ENCODE results near the gene ORC4. TPM values are rescaled to one million over a fixed set of nuclear protein-coding genes. Genes with fewer than 3 reads are reported as not detected.
A peak's percentile ranks its signal among the peaks of the same experiment; 100 is the strongest.

The ORC4 gene
- total RNA-seq, 1 experiment from 2014 or later: 95.1 TPM

- DNase-seq (ENCODE audit: low spot score): no peak
These were observed 86.6 kb downstream of the ORC4 start for GRCh38 chr2:147933931-147934330.

- DNase-seq (ENCODE audit: low spot score): no peak
These were observed 93.4 kb downstream of the ORC4 start for GRCh38 chr2:147927053-147927588.

- DNase-seq (ENCODE audit: low spot score): no peak
These were observed 94.7 kb downstream of the ORC4 start for GRCh38 chr2:147925886-147926285.

GRCh38 chr2:147924647-147925046 lies 95.9 kb downstream of the ORC4 start:
- DNase-seq (ENCODE audit: low spot score): no peak

GRCh38 chr2:147923846-147924245 lies 96.7 kb downstream of the ORC4 start:
- no peak for DNase-seq (ENCODE audit: low spot score)

- DNase-seq (ENCODE audit: low spot score): no peak
These were observed 103.4 kb downstream of the ORC4 start for GRCh38 chr2:147917161-147917560.

- no peak for DNase-seq (ENCODE audit: low spot score)
These were observed 103.8 kb downstream of the ORC4 start for GRCh38 chr2:147916723-147917122.

GRCh38 chr2:147916067-147916466 lies 104.5 kb downstream of the ORC4 start:
- no peak for DNase-seq (ENCODE audit: low spot score)

- no peak for DNase-seq (ENCODE audit: low spot score)
These were observed 106.6 kb downstream of the ORC4 start for GRCh38 chr2:147913701-147914480.

GRCh38 chr2:147910990-147911473 lies 109.5 kb downstream of the ORC4 start:
- peak; percentile 56 for DNase-seq (ENCODE audit: low spot score)

- DNase-seq (ENCODE audit: low spot score): no peak
These were observed 111.4 kb downstream of the ORC4 start for GRCh38 chr2:147909178-147909577.

- no peak for DNase-seq (ENCODE audit: low spot score)
These were observed 116.5 kb downstream of the ORC4 start for GRCh38 chr2:147904051-147904450.

GRCh38 chr2:147888680-147889079 lies 131.9 kb downstream of the ORC4 start:
- DNase-seq (ENCODE audit: low spot score): no peak

GRCh38 chr2:147886136-147886535 lies 134.4 kb downstream of the ORC4 start:
- DNase-seq (ENCODE audit: low spot score): no peak

- no peak for DNase-seq (ENCODE audit: low spot score)
These were observed 135.7 kb downstream of the ORC4 start for GRCh38 chr2:147884830-147885229.

- DNase-seq (ENCODE audit: low spot score): no peak
These were observed 137.9 kb downstream of the ORC4 start for GRCh38 chr2:147882631-147883030.

Other genes with a start within 250 kb of the ORC4 start
- 7.9 and 8.1 TPM in 2 replicates for gene ACVR2A, start 175.7 kb downstream of the ORC4 start, total RNA-seq (2014; rRNA removed; shearing (Covaris generic))
- 2.7 and 12.8 TPM in 2 replicates for gene MBD5, start 354 bp upstream of the ORC4 start, total RNA-seq (2014; rRNA removed; shearing (Covaris generic))